Stimulated activated CD4-positive, alpha-beta T cell treated with anti-CD3 and anti-CD28 coated beads, Interleukin-1b, Interleukin-23, amount 100 ng/mL, for 1 hour (primary cell): ENCODE results near the gene UNK.

ENCODE experiments used
- DNase-seq, 2 donors: peaks; one replicate each; pipeline ENCODE4 v3.0.0-alpha.2; 2020; ENCODE audit warnings: low read depth in 2 of 2

The UNK gene

GRCh38 chr17:75834279-75834920 lies 49.8 kb downstream of the UNK start:
- DNase-seq = no peak

DNA sequence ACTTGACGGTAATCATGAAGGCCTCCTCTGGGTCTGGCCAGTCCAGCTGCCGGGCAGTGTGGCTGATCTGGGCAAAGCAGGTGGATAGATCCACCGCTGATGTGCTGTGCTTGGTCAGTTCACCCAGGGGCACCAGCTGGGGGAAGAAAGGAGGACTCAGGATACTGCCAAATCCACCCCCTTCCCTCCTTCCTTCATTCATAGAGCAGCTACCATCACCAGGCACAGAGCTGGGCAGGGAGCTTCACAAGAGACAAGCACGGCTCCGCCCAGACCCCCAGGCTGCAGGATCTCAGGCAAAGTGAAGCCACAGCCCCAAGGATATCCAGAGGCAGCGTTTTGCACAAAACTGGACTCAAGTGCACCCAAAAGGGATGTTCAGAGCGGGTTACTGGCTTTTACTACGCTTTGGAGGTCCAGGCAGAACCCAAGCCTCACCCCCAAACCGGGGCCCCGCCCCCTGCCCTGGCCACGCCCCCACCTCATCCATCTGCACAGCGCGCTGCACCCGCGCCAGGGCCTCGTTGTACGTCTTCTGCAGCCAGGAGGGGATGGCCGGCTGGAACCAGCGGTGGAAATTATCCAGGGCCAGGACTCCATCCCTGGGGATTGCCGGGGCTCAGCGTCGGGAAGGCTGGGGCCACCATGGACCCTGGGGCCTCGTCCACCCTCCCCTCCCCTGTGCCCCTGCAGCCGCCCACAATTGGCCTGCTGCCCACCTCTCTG lies 50.5 kb downstream of the UNK start:
- no peak for DNase-seq

- DNase-seq = no peak
These were observed 51.0 kb downstream of the UNK start for GRCh38 chr17:75835654-75835987.

GRCh38 chr17:75836605-75837004 lies 52.0 kb downstream of the UNK start:
- no peak for DNase-seq

DNA sequence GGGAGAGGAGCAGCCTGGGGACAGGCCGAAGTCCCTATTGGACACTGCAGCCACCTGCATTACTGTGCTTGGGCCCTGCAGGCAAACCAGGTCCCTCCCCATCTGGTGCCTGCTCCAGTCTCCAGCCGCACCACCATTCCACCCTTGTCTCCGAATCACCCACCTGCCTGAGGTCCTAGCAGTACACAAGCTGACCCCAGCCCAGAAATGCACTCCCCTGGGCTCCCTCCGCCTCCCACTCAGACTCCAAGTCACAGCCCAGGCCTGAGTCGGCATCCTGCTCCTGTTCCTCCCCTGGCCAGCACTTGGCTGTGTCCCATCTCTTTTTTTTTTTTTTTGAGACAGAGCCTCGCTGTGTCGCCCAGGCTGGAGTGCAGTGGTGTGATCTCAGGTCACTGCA lies 53.3 kb downstream of the UNK start:
- no peak for DNase-seq

- DNase-seq = no peak
These were observed 53.8 kb downstream of the UNK start for GRCh38 chr17:75838410-75838809.

- DNase-seq = no peak
These were observed 55.6 kb downstream of the UNK start for GRCh38 chr17:75839942-75840798.

DNA sequence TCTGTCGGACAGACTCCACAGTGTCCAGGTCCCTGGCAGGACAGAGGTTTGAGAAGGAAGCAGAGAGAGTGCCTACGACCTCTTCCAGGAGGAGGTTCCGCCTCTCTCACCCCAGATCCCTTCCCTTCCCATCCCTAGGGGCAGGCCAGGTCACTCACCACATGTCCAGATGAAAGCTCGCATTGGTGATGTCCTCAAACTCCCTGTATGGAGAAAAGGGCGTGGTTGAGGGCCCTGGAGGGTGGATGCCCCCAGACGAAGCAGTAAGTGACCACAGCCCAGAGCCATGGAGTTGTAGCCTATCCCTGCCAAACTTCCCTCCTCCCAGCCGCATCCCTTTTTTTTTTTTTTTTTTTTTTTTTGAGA lies 56.2 kb downstream of the UNK start:
- DNase-seq = no peak

DNA sequence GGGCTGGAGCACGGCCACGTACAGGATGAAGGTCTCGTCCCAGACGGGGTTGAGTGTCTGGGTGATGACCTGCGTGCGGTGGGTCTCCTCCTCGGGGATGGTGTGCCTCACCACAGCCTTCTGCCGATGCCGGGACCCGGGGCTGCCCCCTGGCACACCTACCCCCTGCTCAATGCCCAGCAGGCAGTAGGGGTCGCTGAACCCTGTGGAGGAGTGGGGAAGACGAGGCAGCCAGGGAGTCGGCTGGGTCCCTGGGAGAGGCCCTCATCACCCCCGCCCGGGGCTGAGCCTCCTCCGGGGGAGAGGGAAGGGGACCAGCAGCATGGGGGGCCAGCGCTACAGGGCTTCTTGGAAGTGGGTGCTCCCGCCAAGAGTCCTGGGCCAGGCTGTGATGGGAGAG lies 57.8 kb downstream of the UNK start:
- DNase-seq = no peak

DNA sequence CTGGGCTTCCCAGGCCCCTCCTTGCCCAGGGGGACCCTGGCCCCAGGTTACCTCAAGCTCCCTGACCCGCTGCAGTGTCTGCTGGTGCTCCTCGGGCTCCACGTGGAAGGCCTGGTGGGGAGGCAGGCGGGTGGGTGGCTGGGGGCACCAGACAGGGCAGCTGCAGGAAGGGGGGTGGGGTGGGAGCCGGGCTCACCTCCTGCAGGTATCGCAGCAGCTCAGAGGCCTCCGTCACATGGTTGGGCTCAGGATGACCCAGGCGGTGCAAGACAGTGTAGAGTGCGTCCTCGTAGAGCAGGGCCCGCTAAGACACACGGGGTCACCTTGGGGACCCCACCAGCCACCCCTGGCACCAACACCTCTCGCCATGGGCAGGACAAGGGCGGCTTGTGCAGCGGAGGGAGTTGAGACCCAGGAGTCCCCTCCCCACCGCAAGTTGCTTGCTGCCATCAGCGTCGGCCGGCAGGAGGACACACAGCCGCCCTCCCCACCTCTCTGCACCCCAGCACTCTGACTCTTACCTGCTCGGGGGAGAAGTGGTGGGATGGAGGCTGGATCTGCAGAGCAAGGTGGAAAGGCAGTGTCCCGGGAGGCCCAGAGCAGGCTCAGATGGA lies 58.5 kb downstream of the UNK start:
- no peak for DNase-seq

DNA sequence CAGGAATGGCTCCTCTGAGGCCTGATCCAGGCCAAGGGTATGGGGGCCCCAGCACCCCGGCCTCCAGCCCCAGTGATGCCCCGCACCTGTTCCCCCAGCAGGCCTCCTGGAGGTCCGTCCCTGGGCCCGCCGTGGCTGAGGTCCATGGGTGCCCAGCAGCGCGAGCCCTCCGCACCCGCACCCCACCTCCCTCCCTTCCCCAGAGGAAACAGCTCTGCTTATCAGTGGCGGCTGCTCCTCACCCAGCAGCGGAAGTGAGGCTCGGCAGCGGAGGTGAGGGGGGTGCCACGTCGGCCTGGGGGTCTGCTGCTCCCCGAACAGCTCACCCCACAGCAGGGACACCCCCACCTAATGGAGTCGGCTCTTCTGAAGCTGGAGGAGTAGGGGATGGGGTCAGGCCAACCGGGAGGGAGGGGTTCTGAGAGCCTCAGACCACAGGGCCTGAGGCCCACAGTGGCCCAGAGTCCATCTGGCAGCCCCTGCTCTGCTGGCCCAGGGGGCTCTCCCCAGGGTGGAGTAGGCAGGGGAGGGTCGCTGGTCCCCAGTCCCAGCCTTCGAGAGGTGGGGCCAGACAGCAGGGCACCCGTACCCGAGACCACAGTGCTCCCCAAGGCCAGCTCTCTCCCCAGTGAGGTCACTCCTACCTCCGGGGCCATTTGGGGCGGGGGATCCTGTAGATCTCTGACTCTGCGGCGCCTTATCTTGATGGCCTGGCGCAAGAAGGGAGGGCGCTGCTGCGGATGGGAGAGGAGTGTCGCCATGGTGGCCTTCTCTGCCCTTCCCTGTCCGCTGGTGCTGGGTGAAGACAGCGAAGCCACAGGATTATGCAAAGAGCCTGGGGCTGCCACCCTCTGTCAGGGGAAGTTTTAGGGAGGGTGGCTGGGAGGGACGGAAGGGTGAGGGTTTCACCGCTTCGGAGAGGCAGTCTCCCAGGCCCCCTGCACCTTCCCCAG lies 59.2 kb downstream of the UNK start, which contains the start of gene UNC13D:
Gene UNC13D (minus strand): TSS at position 828 of the 953 bp plus-strand sequence. CDS start 67 bp downstream, at position 761.
- no peak for DNase-seq

GRCh38 chr17:75844530-75845057 lies 60.0 kb downstream of the UNK start:
- DNase-seq = no peak

GRCh38 chr17:75845058-75845711 lies 60.6 kb downstream of the UNK start:
- DNase-seq = peak in 1 of 2 donors; percentile 41

DNA sequence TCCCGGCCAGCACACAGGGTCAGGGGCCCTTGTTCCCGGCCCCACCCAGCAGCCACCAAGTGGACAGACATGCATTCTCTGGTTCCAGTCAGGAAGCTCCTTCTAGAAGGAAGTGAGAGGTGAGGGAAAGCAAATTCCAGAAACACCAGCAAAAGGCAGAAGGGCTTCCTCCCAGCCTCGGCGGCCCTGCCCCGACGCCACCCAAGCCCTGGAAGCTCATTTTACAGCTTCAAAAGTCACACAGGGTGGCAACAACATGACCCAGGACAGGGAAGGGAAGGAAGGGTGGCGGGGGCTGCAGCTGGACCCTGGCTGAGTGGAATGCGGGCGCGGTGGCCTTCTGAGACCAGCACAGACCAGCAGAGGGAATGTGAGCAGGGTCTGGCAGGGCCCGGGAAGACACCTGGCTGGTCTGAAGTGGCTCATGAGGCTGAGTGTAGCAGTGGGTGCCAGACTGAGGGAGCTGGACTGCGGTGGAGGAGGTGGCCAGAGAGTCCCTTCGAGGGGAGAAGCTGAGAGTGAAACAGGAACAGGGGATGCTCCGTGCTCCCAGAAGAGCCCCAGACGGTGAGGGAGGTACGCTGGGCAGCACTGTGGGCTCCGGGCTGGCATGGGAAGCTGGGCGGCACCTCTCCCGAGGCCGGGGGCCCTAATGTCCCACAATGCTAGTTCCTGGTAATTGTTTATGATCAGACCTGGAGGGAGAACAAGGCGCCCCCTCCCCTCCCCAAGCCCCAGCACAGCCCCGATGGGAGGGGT lies 61.5 kb downstream of the UNK start:
- DNase-seq = no peak

DNA sequence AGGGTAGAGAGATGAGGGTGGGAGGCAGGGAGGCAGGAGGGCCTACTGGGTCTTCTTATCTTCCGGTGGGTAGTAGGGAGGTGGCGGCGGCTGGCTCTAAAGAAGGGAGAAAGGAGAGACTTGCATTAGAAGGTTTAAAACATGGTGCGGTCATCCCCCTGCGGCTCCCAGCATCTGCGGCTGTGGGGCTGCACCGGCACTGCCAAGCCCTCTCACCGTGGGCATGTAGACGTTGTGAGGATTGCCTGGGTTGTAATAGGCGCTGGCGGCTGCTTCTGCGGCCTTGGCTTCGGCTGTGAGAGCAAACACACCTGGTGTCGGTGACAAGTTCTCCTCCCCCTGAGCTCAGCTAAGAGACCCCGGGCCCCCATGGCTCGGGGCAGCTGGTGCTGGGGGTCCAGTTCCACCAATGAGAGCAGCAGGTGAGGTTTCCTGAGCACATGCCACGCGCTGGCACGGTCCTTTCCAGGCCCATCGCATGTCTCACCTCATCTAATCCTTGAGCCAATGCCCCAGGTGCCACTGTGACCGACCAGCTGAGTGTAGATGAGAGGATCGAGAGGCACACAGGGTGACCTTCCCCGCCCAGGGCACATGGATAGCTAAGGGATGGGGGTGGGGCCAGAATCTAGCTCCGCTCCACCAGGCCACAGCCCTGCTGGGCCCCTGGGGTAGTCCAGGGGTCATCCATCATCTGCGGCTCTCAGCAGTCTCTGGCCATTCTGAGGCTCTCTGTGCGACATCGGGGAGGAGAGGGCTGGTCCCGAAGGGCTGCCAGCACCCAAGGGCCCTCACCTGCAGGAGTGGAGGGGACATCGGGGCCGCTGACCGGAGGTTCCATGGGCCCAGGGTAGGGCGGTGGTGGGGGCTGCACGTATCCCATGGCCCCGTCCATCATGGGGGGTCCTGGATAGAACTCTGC lies 62.3 kb downstream of the UNK start:
- no peak for DNase-seq

DNA sequence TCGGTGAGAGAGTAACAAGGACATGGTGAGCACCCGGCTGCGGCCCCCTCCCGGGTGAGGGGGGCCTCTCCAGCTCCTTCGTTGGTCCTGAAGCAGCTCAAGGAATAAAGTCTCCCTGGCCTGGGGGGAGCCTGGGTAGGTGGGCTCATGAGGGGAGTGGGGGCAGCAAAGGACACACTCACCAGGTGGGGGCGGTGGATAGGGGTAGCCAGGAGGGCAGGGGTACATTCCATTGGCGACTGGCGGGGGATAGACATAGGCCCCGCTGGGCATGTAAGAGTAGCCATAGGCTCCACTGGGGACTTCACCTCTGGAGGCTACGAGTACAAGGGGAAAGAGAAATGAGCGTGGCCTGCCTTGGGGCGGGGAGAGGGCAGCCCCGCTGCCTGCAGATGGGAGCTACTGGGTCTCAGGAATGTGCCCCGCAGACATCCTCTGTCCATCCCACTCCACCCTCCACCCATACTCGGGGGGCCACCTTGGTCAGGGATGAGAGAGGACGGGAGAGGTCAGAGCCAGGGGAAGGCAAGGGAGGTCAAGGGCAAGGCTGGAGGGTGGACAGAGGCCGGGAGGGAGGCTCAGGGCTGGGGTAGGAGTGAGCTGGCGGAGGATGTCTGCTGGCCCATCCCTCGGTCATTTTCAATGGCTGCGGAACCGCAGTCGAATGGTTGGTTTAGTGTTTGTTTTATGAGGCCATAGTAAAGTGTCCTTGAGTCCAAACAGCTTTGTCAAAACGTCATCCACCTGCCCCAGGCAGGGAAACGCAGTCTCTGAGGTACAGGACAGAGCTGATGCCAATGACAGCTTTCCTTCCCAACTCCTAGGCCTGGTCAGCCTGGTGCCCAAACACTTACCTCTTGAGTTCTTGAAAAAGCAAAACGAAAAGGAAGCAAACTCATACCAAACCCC lies 63.3 kb downstream of the UNK start:
- no peak for DNase-seq

DNA sequence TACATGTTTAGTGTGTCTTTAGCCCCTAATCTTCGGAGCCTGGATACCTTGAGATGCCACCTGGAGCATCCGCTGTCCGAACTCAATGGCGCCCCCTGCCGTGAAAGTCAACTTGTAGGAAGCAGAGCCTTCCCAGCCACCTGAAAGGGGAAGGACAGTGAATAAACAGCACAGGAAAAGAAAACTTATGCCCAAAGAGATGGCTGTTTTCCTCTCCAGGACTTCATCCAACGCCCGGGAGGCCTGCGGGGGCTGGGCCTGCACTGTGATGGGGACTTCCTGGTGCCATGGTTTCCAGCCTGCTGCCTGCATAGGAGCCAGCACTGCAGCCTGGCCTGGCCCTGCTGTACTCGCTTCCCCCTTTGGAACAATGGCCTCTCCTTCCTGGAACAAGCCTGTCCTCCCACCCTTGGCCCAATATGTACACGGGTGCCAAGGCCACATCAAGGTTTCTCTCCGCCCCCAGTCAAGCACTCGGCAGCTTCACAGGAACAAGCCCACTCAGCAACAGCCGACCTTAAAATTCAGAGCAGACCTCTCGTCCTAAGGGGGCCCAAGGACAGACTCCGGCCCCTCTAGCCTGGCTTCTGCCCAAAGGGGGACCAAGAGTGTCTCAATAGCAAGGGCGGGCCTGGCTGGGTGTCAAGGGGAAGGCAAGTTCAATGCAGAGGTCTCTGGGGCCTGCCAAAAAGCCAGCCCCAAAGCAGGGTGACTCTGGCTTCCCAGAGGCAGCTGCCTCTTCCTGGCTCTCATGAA lies 64.1 kb downstream of the UNK start:
- peak; percentile 66 to 81 for DNase-seq
